Hepatocyte (in vitro differentiated cells): ENCODE results near the gene RAB1B.

Source experiments
- CTCF ChIP-seq: fragments of 200-600 bp; sonication (generic); IDR thresholded peaks from 2 replicates; pipeline ENCODE4 v1.5.1; 2016; ENCODE audit warnings: antibody characterized with exemption, mild to moderate bottlenecking; ENCODE audit not compliant: poor library complexity
- EZH2 ChIP-seq: fragments of 200-600 bp; sonication (generic); IDR thresholded peaks from 2 replicates; pipeline ENCODE4 v1.6.1; 2016; ENCODE audit warnings: antibody characterized with exemption, mild to moderate bottlenecking, borderline replicate concordance

GRCh38 chr11:66292543-66293332 is 24.3 kb downstream of the RAB1B start:
- TF ChIP-seq CTCF (no peak), EZH2 (no peak)
